Keratinocyte (primary cell): ENCODE results near the gene SDK2. TPM values are rescaled to one million over a fixed set of nuclear protein-coding genes. Genes with fewer than 3 reads are reported as not detected.

Source experiments
- DNase-seq: peaks from one replicate; pipeline ENCODE4 v3.0.0-alpha.2; 2011; ENCODE audit warnings: low read depth, missing footprints, low spot score
- FAIRE-seq: peaks from 2 replicates; lab custom pipeline; 2011; peaks lifted over from hg19 to GRCh38; lab: Jason Lieb, UNC
- H2AFZ ChIP-seq: 2 replicates; pipeline ENCODE4 v1.6.0; 2012; ENCODE audit warnings: low read length, control low read depth, inconsistent platforms; ENCODE audit not compliant: control insufficient read depth
- H3K27ac ChIP-seq: 2 replicates; pipeline ENCODE4 v1.5.1; 2011; ENCODE audit warnings: low read length; ENCODE audit not compliant: control insufficient read depth, insufficient read depth
- H3K27me3 ChIP-seq: 3 replicates; pipeline ENCODE4 v1.6.0; 2011; ENCODE audit warnings: low read length; ENCODE audit not compliant: control insufficient read depth, insufficient read depth; ENCODE audit errors: extremely low read depth
- H3K36me3 ChIP-seq, 2 experiments: 2 replicates in 1 of 2; 3 replicates in 1 of 2; pipeline ENCODE4 v1.5.1; 2011; ENCODE audit warnings: low read length in 2 of 2, mild to moderate bottlenecking in 1 of 2; ENCODE audit not compliant: control insufficient read depth in 2 of 2, insufficient read depth in 2 of 2; ENCODE audit errors: extremely low read depth in 1 of 2
- H3K4me1 ChIP-seq: 3 replicates; pipeline ENCODE4 v1.5.1; 2011; ENCODE audit warnings: low read length; ENCODE audit not compliant: control insufficient read depth, insufficient read depth; ENCODE audit errors: extremely low read depth
- H3K4me2 ChIP-seq: 3 replicates; pipeline ENCODE4 v1.6.0; 2011; ENCODE audit warnings: low read depth, low read length; ENCODE audit not compliant: control insufficient read depth, insufficient read depth; ENCODE audit errors: extremely low read depth
- H3K4me3 ChIP-seq, 3 experiments: fragments of 200-600 bp in 1 of 3; sonication (generic) in 1 of 3; 2 replicates in 2 of 3; 3 replicates in 1 of 3; pipeline ENCODE4 v1.5.1; 2011 to 2016; ENCODE audit warnings: low read length in 3 of 3, mild to moderate bottlenecking in 3 of 3, control low read depth in 2 of 3, inconsistent platforms in 1 of 3, low read depth in 1 of 3, mixed read lengths in 1 of 3, mixed run types in 1 of 3, moderate library complexity in 1 of 3; ENCODE audit not compliant: control insufficient read depth in 2 of 3, insufficient read depth in 2 of 3; ENCODE audit errors: extremely low read depth in 1 of 3
- H3K79me2 ChIP-seq: 2 replicates; pipeline ENCODE4 v1.6.0; 2012; ENCODE audit warnings: low read length; ENCODE audit not compliant: control insufficient read depth, insufficient read depth
- H3K9ac ChIP-seq: 3 replicates; pipeline ENCODE4 v1.6.0; 2011; ENCODE audit warnings: low read length; ENCODE audit not compliant: control insufficient read depth, insufficient read depth; ENCODE audit errors: extremely low read depth
- H3K9me1 ChIP-seq: 3 replicates; pipeline ENCODE4 v1.6.0; 2011; ENCODE audit warnings: low read length; ENCODE audit not compliant: control insufficient read depth, insufficient read depth; ENCODE audit errors: extremely low read depth
- H3K9me3 ChIP-seq: 2 replicates; pipeline ENCODE4 v1.5.1; 2012; ENCODE audit warnings: low read depth, low read length; ENCODE audit not compliant: control insufficient read depth
- H4K20me1 ChIP-seq: 3 replicates; pipeline ENCODE4 v1.6.0; 2011; ENCODE audit warnings: low read length; ENCODE audit not compliant: control insufficient read depth, insufficient read depth; ENCODE audit errors: extremely low read depth
- EZH2 ChIP-seq: IDR thresholded peaks from one replicate; pipeline ENCODE4 v1.6.1; 2012; ENCODE audit warnings: inconsistent platforms, mild to moderate bottlenecking, low read length, moderate library complexity
- dilution Hi-C: fragments of 300-500 bp; cut with MboI; formaldehyde crosslinking; loops from one replicate; pipeline ENCODE4 v1.7.0; 2020; ENCODE audit warnings: low sequenced_read_pairs; ENCODE audit not compliant: extremely low pct_ligation_motif_present
- polyA plus RNA-seq, 5 experiments: library from polyadenylated mRNA; depleted of rRNA in 3 of 5; stranded (reverse) in 3 of 5; stranded (forward) in 1 of 5; unstranded in 1 of 5; fragments of >200 nt; gene quantifications; 1 replicate in 1 of 5; 2 replicates in 3 of 5; 3 replicates in 1 of 5; pipeline versions ENCODE4 v1.2.1 to v1.2.3, GENCODE V29; 2011 to 2012; ENCODE audit warnings: missing spikeins in 2 of 5, low read depth in 1 of 5, low replicate concordance in 1 of 5
- TF ChIP-seq, protein P1 (sequence below), 3 experiments: IDR thresholded peaks in 1 of 3; conservative IDR thresholded peaks in 1 of 3; optimal IDR thresholded peaks in 1 of 3; 2 replicates in 2 of 3; 3 replicates in 1 of 3; pipeline versions ENCODE3 to v1.5.1; 2011; ENCODE audit warnings: low read length in 3 of 3, mild to moderate bottlenecking in 3 of 3, moderate library complexity in 2 of 3, control low read depth in 1 of 3, inconsistent platforms in 1 of 3; ENCODE audit not compliant: insufficient read depth in 2 of 3; ENCODE audit errors: extremely low read depth in 1 of 3

The SDK2 gene
- polyA plus RNA-seq, 1 donor (not counting 4 experiments of a cell fraction or from before 2014, with no cell fraction given): 1.8 TPM

GRCh38 chr17:73331060-73331459 is 313.2 kb downstream of the SDK2 start:
- dilution Hi-C loops: no loop called here
- no peak overlapping the region for H3K4me2 ChIP-seq
- peaks cover 26% of the 10 kb centered on the region for H3K4me1 ChIP-seq
- no peak overlapping the region for H2AFZ ChIP-seq
- peaks cover 4% of the 10 kb centered on the region for H3K9me1 ChIP-seq
- H3K27ac ChIP-seq: no peak overlapping the region
- H3K27me3 ChIP-seq: no peaks in the 10 kb centered on the region
- no peaks in the 10 kb centered on the region for H4K20me1 ChIP-seq
- DNase-seq: no peak
- H3K4me3 ChIP-seq: no peak overlapping the region
- FAIRE-seq: no peak
- no peak overlapping the region for H3K9ac ChIP-seq
- H3K79me2 ChIP-seq: no peaks in the 10 kb centered on the region
- no peaks in the 10 kb centered on the region for H3K9me3 ChIP-seq
- H3K36me3 ChIP-seq: no peaks in the 10 kb centered on the region
- no peak for TF ChIP-seq EZH2
- TF ChIP-seq, protein P1, sequence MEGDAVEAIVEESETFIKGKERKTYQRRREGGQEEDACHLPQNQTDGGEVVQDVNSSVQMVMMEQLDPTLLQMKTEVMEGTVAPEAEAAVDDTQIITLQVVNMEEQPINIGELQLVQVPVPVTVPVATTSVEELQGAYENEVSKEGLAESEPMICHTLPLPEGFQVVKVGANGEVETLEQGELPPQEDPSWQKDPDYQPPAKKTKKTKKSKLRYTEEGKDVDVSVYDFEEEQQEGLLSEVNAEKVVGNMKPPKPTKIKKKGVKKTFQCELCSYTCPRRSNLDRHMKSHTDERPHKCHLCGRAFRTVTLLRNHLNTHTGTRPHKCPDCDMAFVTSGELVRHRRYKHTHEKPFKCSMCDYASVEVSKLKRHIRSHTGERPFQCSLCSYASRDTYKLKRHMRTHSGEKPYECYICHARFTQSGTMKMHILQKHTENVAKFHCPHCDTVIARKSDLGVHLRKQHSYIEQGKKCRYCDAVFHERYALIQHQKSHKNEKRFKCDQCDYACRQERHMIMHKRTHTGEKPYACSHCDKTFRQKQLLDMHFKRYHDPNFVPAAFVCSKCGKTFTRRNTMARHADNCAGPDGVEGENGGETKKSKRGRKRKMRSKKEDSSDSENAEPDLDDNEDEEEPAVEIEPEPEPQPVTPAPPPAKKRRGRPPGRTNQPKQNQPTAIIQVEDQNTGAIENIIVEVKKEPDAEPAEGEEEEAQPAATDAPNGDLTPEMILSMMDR (optimal IDR thresholded peaks at IDR 0.05 in 1 of 3, IDR thresholded peaks at IDR 0.05 in 1 of 3, conservative IDR thresholded peaks at IDR 0.05 in 1 of 3; ENCODE audit: extremely low read depth in 1 of 3, insufficient read depth in 2 of 3, low read length in 3 of 3): no peak

- dilution Hi-C loops: no loop called here
- no peak overlapping the region for H3K4me2 ChIP-seq
Measured at GRCh38 chr17:73327676-73328075, 316.6 kb downstream of the SDK2 start.

More at GRCh38 chr17:73327676-73328075, 316.6 kb downstream of the SDK2 start:
- no peak overlapping the region for H2AFZ ChIP-seq
- no peaks in the 10 kb centered on the region for H3K9me3 ChIP-seq
- no peaks in the 10 kb centered on the region for H4K20me1 ChIP-seq
- H3K36me3 ChIP-seq: no peaks in the 10 kb centered on the region
- no peak overlapping the region for H3K9ac ChIP-seq
- no peaks in the 10 kb centered on the region for H3K79me2 ChIP-seq
- H3K27ac ChIP-seq: no peak overlapping the region
- H3K27me3 ChIP-seq: no peaks in the 10 kb centered on the region
- no peak overlapping the region for H3K4me3 ChIP-seq
- TF ChIP-seq EZH2: no peak
- TF ChIP-seq, protein P1 (optimal IDR thresholded peaks at IDR 0.05 in 1 of 3, IDR thresholded peaks at IDR 0.05 in 1 of 3, conservative IDR thresholded peaks at IDR 0.05 in 1 of 3; ENCODE audit: extremely low read depth in 1 of 3, insufficient read depth in 2 of 3, low read length in 3 of 3): no peak
- H3K4me1 ChIP-seq: peaks cover 7% of the 10 kb centered on the region
- DNase-seq (no peak), FAIRE-seq (no peak)
- H3K9me1 ChIP-seq: no peaks in the 10 kb centered on the region
